Fibroblast of mammary gland (primary cell): Measurements from ENCODE around the gene IL1R2.
A peak's percentile ranks its signal among the peaks of the same experiment; 100 is the strongest.

Source experiments
- DNase-seq: peaks from one replicate; pipeline ENCODE4 v3.0.0-alpha.2; 2010; ENCODE audit warnings: low read depth
- H3K4me3 ChIP-seq: 2 replicates; pipeline ENCODE4 v1.5.1; 2011; ENCODE audit warnings: low read depth, mild to moderate bottlenecking, low read length, moderate library complexity; ENCODE audit not compliant: control insufficient read depth
- TF ChIP-seq, protein P1 (sequence below): conservative IDR thresholded peaks from 2 replicates; pipeline ENCODE4 v1.5.1; 2011; ENCODE audit warnings: low read depth, low read length, inconsistent platforms; ENCODE audit not compliant: control insufficient read depth, insufficient read depth

The IL1R2 gene

DNA sequence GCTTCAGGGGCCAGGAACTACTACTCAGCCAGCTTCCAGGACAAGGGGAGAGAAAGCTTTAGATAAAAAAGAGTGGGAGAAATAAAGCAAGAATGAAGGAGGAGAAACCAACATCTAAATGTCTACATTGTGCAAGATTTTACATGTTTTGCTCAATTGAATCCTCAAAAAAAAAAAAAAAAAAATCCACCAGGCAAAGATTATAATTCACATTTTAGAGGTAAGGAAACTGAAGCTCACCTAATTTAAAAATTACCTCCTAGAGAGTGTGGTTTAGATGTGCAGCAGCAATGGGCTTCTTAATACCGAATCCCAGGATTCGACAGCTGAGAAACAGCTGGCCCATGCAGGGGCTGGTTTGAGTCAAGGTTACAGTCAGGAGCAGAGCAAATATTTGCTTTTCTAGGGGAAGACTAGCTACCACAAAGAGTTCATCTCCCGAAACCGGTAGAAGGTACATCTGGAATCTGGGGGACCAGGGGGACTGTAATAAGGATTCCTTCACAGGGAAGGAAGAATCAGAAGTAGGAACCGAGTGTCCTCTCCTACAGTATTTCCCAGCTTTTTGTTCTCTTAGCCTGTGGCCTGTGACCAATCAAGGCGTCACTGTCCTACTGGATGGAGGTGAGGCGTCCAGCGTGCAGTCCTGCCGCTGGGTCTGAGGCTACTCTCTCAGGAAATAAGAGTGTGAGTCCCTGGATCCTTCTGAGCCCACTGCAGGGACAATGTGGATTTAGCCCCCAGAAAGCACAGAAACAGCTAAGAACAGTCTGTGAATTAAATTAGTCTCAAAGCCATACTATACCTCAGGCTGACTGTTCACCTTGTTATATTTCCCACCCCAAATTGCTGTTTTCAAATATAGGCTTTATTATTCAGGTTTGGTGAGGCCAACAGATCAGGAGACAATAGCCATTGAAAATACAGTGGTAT lies 42.3 kb downstream of the IL1R2 start:
- DNase-seq, result no peak
- TF ChIP-seq, protein P1, sequence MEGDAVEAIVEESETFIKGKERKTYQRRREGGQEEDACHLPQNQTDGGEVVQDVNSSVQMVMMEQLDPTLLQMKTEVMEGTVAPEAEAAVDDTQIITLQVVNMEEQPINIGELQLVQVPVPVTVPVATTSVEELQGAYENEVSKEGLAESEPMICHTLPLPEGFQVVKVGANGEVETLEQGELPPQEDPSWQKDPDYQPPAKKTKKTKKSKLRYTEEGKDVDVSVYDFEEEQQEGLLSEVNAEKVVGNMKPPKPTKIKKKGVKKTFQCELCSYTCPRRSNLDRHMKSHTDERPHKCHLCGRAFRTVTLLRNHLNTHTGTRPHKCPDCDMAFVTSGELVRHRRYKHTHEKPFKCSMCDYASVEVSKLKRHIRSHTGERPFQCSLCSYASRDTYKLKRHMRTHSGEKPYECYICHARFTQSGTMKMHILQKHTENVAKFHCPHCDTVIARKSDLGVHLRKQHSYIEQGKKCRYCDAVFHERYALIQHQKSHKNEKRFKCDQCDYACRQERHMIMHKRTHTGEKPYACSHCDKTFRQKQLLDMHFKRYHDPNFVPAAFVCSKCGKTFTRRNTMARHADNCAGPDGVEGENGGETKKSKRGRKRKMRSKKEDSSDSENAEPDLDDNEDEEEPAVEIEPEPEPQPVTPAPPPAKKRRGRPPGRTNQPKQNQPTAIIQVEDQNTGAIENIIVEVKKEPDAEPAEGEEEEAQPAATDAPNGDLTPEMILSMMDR, result no peak
- no peak overlapping the region for H3K4me3 ChIP-seq

DNA sequence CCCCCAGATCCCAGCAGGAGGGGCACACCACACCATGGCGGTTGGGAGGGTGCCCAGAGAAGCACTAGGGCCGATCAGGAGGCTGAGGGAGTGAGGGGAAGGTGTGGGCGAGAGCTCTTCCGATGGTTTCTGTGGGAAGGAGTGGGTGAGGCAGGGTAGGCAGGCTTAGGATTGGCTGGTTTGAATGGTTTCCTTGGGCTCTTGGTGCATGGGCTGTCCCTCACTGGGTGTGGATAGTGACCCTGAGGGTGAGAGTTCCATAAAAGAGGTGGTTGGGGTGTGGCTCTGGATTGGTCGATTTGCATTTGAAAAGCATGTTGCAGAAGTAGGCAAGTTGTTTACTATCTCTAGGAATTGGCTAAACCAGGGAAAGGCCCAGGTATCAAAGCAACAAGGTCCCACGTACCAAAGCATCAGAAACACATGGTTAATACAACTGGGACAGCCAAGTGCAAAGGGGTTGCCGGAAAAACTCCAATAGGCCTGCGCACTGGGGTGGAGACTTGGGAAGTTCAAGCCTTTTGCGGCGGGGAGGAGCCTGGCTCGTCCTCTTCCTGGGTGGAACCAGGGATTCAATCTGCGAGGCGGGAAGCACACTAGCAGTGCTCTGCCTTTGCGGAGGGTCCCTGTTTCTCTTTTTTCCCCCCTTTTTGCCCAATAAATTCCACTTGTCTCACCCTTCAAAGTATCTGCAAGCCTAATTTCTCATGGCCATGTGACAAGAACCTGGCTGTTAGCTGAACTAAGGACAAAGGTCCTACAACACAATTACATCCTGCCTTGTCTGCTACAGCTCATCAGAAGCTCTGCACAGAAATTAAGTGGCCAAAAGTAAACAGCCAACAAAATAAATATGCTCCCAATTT lies 43.2 kb downstream of the IL1R2 start:
- no peak overlapping the region for H3K4me3 ChIP-seq
- TF ChIP-seq, protein P1, result no peak
- no peak for DNase-seq

DNA sequence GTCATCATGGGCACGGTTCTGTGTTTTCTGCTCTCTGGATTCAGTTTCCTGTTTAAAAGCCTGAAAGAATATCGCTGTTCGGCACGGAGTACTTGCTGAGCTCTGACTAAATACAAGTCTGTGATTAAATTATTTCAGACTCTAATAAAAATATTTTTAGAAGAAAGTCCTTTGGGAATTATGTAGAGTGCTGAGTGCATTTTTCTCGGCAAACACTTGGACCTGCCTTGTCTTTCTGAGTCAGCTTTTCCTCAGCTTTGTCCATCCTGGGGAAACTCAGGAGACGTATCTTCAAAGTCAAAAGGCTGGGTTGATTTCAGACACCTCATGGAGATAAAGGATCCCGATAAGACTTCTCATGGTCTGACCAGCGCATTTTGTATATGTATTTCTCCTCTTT lies 45.9 kb downstream of the IL1R2 start:
- TF ChIP-seq, protein P1, result no peak
- peak; percentile 93 for DNase-seq
- no peak overlapping the region for H3K4me3 ChIP-seq

DNA sequence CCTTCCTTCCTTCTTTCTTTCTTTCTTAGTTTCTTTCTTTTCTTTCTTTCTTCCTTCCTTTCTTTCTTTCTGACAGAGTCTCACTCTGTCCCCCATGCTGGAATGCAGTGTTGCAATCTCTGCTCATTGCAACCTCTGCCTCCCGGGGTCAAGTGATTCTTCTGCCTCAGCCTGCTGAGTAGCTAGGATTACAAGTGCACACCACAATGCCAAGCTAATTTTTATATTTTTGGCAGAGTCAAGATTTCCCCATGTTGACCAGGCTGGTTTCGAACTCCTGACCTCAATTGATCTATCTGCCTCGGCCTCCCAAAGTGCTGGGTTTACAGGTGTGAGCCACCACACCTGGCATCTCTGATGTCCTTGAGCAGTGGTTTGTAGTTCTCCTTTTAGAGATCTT lies 48.5 kb downstream of the IL1R2 start:
- DNase-seq, result peak; percentile 53
- TF ChIP-seq, protein P1, result no peak
- H3K4me3 ChIP-seq, result no peak overlapping the region

DNA sequence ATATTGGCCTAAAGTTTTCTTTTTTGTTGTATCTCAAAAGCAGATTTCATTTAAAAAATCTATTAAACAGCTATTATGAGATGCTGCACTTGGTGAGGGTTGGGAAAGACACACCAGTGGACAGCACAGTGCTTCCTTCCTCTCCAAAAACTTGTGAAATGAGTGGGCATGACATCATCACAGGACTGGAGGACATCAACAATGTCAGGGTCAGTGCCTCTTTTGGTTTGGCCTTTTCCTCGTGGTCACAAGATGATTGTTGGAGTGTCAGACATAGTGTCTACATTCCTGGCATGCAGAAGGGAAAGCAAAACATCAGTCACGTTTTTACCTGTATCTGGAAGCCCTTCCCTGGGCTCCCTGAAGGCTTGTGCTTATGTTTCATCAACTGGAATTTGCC lies 49.6 kb downstream of the IL1R2 start:
- TF ChIP-seq, protein P1, result no peak
- no peak overlapping the region for H3K4me3 ChIP-seq
- DNase-seq, result peak; percentile 95

DNA sequence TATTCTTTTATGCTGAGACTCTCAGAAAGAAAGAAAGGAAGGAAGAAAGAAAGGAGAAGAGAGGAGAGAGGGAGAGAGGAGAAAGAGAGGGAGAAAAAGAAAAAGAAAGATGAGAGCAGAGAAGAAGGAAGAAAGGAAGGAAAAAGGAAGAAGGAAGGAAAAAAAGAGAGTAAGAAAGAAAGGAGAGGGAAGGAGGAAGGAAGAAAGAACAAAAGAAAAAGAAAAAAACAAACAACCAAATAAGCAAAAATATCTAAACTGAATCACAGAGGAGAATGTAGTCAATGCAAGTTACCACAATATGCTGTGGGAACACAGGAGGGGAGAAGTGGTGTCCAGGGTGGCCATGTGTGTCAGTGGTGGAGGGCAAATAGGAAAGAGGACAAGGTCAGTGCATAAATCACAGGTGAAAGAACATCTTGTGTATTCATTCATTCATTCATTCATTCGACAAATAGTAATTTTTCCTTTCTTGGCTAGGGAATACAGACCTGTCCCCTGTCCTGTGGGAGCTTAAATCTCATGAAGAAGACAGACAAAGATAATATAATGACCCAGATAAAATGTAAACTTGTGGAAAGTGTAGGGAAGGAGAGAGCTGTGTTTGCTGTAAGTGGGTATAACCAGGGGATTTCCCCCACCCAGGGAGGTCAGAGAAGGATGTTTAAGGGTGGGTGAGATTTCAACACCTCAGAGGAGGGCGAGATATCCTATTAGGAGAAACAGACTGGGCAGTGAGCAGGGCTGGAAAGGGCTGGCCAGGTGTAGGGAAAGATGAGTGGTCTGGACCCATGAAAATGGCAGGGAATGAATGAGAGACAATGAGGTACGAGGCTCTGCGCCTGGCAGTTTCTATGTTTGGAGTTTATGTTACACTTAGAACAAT lies 50.7 kb downstream of the IL1R2 start:
- DNase-seq, result no peak
- H3K4me3 ChIP-seq, result no peak overlapping the region
- TF ChIP-seq, protein P1, result no peak
